Measurements from ENCODE around the gene TRAF3. TPM values are rescaled to one million over a fixed set of nuclear protein-coding genes. Genes with fewer than 3 reads are reported as not detected.

Gene TRAF3
- polyA plus RNA-seq, 1 of the 3 experiments (the other 2 are of a cell fraction), result 17.9 TPM

DNA sequence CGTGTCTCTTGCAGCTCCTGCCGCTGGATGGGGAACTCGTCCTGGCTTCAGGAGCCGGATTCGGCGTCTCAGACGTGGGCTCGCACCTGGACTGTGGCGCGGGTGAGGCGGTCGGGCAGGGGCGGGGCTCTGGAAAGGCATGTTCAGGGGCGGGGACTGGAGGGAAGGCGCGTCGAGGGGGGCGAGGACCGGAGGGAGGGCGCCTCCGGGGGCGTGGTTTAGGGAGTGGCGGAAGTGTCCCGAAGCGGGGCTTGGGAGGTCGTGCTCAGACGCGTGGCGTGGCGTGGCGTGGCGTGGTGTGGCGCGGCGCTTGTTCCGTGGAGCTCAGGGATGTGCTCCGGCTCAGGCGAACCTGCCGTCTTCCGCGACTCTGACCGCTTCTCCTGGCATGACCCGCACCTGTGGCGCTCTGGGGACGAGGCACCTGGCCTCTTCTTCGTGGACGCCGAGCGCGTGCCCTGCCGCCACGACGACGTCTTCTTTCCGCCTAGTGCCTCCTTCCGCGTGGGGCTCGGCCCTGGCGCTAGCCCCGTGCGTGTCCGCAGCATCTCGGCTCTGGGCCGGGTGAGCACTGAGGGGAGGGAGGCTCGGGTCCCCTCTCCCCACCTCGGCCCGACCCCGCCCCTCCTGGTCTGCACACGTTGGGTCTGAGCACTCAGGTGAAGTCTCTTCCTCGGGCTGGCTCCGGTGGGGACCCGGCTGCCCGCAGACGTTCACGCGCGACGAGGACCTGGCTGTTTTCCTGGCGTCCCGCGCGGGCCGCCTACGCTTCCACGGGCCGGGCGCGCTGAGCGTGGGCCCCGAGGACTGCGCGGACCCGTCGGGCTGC is 151.4 kb downstream of the TRAF3 start:
- Histone ChIP-seq H3K79me2 (ENCODE audit: insufficient read depth) (no peaks in the 10 kb centered on the region), H3K9ac (no peak overlapping the region), H3K36me3 (replicated peaks in 1 of 2; ENCODE audit: control insufficient read depth in 1 of 2, insufficient read depth in 2 of 2, low read length in 1 of 2) (peaks cover 7 to 16% of the 10 kb centered on the region in 2 experiments), H3K4me1 (ENCODE audit: control insufficient read depth in 1 of 2, insufficient read depth in 2 of 2, low read depth in 1 of 2, low read length in 1 of 2) (peaks cover 0 to 8% of the 10 kb centered on the region in 2 experiments; a peak in 1 of 4 replicates), H4K20me1 (ENCODE audit: insufficient read depth) (peaks cover 6% of the 10 kb centered on the region; the same call in 1 of the 2 replicates), H3K27me3 (ENCODE audit: insufficient read depth) (peaks cover 5% of the 10 kb centered on the region; the same call in 1 of the 2 replicates), H3F3A (replicated peaks; ENCODE audit: insufficient read depth) (no peaks in the 10 kb centered on the region), H3K27ac (ENCODE audit: low read depth in 2 of 2, low read length in 1 of 2) (no peak overlapping the region), H3K4me2 (no peak overlapping the region), H3K9me2 (no peaks in the 10 kb centered on the region), H3K9me3 (no peaks in the 10 kb centered on the region), H2AFZ (ENCODE audit: low read depth) (no peak overlapping the region), H3K4me3 (ENCODE audit: low read depth in 2 of 2, low read length in 1 of 2) (no peak overlapping the region)
- TF ChIP-seq, protein P1, sequence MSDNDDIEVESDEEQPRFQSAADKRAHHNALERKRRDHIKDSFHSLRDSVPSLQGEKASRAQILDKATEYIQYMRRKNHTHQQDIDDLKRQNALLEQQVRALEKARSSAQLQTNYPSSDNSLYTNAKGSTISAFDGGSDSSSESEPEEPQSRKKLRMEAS (IDR thresholded peaks at IDR 0.05; ENCODE audit: low read depth), result no peak
- TF ChIP-seq MEF2A (IDR thresholded peaks at IDR 0.05; ENCODE audit: borderline replicate concordance, low read depth), result no peak
- TF ChIP-seq, protein P2, sequence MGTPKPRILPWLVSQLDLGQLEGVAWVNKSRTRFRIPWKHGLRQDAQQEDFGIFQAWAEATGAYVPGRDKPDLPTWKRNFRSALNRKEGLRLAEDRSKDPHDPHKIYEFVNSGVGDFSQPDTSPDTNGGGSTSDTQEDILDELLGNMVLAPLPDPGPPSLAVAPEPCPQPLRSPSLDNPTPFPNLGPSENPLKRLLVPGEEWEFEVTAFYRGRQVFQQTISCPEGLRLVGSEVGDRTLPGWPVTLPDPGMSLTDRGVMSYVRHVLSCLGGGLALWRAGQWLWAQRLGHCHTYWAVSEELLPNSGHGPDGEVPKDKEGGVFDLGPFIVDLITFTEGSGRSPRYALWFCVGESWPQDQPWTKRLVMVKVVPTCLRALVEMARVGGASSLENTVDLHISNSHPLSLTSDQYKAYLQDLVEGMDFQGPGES (IDR thresholded peaks at IDR 0.05; ENCODE audit: low read depth, low read length), result no peak
- TF ChIP-seq NRF1 (IDR thresholded peaks at IDR 0.05; ENCODE audit: low read depth, low read length), result no peak
- TF ChIP-seq POLR2AphosphoS5 (IDR thresholded peaks at IDR 0.05; ENCODE audit: low read depth, low read length), result no peak
- no peak for TF ChIP-seq GABPA (IDR thresholded peaks at IDR 0.05; ENCODE audit: low read depth)
- no peak for TF ChIP-seq YY1 (IDR thresholded peaks at IDR 0.05; ENCODE audit: low read depth)
- TF ChIP-seq MXI1 (IDR thresholded peaks at IDR 0.05; ENCODE audit: low read depth, low read length), result no peak
- no peak for TF ChIP-seq TAF1 (IDR thresholded peaks at IDR 0.05; ENCODE audit: borderline replicate concordance, low read depth, low read length)
- TF ChIP-seq RAD21 (IDR thresholded peaks at IDR 0.05; ENCODE audit: low read length), result no peak
- TF ChIP-seq, protein P3, sequence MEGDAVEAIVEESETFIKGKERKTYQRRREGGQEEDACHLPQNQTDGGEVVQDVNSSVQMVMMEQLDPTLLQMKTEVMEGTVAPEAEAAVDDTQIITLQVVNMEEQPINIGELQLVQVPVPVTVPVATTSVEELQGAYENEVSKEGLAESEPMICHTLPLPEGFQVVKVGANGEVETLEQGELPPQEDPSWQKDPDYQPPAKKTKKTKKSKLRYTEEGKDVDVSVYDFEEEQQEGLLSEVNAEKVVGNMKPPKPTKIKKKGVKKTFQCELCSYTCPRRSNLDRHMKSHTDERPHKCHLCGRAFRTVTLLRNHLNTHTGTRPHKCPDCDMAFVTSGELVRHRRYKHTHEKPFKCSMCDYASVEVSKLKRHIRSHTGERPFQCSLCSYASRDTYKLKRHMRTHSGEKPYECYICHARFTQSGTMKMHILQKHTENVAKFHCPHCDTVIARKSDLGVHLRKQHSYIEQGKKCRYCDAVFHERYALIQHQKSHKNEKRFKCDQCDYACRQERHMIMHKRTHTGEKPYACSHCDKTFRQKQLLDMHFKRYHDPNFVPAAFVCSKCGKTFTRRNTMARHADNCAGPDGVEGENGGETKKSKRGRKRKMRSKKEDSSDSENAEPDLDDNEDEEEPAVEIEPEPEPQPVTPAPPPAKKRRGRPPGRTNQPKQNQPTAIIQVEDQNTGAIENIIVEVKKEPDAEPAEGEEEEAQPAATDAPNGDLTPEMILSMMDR (IDR thresholded peaks at IDR 0.05), result no peak
- 74% methylated on average over 75 of the region's 94 CpGs for WGBS (ENCODE audit: low lambda C conversion rate)
- CTCF ChIA-PET, result interaction anchor here (0.6 kb wide), 1 partner anchor 268 kb away, joined by 3 read pairs; no protein-coding TSS in a partner anchor
- POLR2A ChIA-PET, result no interaction called here
- no peak for DNase-seq

All from SK-N-SH (cell line).